Stimulated activated CD8-positive, alpha-beta memory T cell treated with anti-CD3 and anti-CD28 coated beads, Interleukin-2, amount 100 ng/mL, for 1 hour (primary cell): ENCODE results near the gene ACOT12.

Source experiments
- DNase-seq, 2 donors: peaks; one replicate each; pipeline ENCODE4 v3.0.0-alpha.2; 2020; ENCODE audit warnings: low read depth in 2 of 2

The ACOT12 gene

GRCh38 chr5:81292130-81292529 is 101.8 kb downstream of the ACOT12 start:
- DNase-seq = no peak

- DNase-seq = no peak
These were observed 103.8 kb downstream of the ACOT12 start for GRCh38 chr5:81290146-81290545.

- no peak for DNase-seq
These were observed 105.9 kb downstream of the ACOT12 start for GRCh38 chr5:81288021-81288433.

GRCh38 chr5:81286059-81286617 is 107.8 kb downstream of the ACOT12 start:
- DNase-seq = no peak

- no peak for DNase-seq
These were observed 110.0 kb downstream of the ACOT12 start for GRCh38 chr5:81283976-81284375.
